Natural killer cell (primary cell): ENCODE measurements around the gene ELMO1. TPM values are rescaled to one million over a fixed set of nuclear protein-coding genes. Genes with fewer than 3 reads are reported as not detected.

Experiments
- ATAC-seq, 3 donors: fragments of 150-1000 bp in 2 of 3; fragments of 200-7000 bp in 1 of 3; cut with Tn5 transposase; 1 replicate in 1 of 3; 2 replicates in 2 of 3; pipeline ENCODE4 v1.10.0; 2021; ENCODE audit warnings: mild to moderate bottlenecking in 2 of 3, moderate library complexity in 2 of 3
- DNase-seq, 2 donors: peaks; one replicate each; pipeline versions ENCODE4 v3.0.0 to v3.0.0-alpha.2; 2013 to 2021; ENCODE audit warnings: mixed read lengths in 1 of 2
- H3K27ac ChIP-seq: one replicate; pipeline ENCODE4 v1.5.1; 2013; ENCODE audit warnings: mild to moderate bottlenecking, low read length
- H3K27me3 ChIP-seq: one replicate; pipeline ENCODE4 v1.6.1; 2013; ENCODE audit warnings: low read length; ENCODE audit not compliant: control insufficient read depth, insufficient read depth
- H3K36me3 ChIP-seq: one replicate; pipeline ENCODE4 v1.6.1; 2013; ENCODE audit warnings: low read length; ENCODE audit not compliant: control insufficient read depth, insufficient read depth
- H3K4me1 ChIP-seq: one replicate; pipeline ENCODE4 v1.6.1; 2013; ENCODE audit warnings: low read length; ENCODE audit not compliant: control insufficient read depth, insufficient read depth
- H3K4me3 ChIP-seq: one replicate; pipeline ENCODE4 v1.5.1; 2013; ENCODE audit warnings: low read length
- H3K9me3 ChIP-seq: one replicate; pipeline ENCODE4 v1.6.1; 2013; ENCODE audit warnings: low read length; ENCODE audit not compliant: control insufficient read depth, insufficient read depth
- H3K27ac Mint-ChIP-seq, 2 donors: one replicate each; pipeline ENCODE4 v1.8.0; 2022; ENCODE audit warnings: mild to moderate bottlenecking in 2 of 2, mixed read lengths in 2 of 2, moderate library complexity in 1 of 2
- H3K27me3 Mint-ChIP-seq, 2 donors: one replicate each; pipeline ENCODE4 v1.8.0; 2022; ENCODE audit warnings: low read depth in 2 of 2, mixed read lengths in 2 of 2
- H3K36me3 Mint-ChIP-seq: one replicate; pipeline ENCODE4 v1.8.0; 2022; ENCODE audit warnings: mixed read lengths
- H3K4me1 Mint-ChIP-seq, 2 donors: one replicate each; pipeline ENCODE4 v1.8.0; 2022; ENCODE audit warnings: mixed read lengths in 2 of 2
- H3K4me3 Mint-ChIP-seq: one replicate; pipeline ENCODE4 v1.8.0; 2022; ENCODE audit warnings: mild to moderate bottlenecking, moderate library complexity, mixed read lengths
- H3K9me3 Mint-ChIP-seq, 2 donors: one replicate each; pipeline ENCODE4 v1.8.0; 2022; ENCODE audit warnings: mixed read lengths in 2 of 2
- CTCF ChIP-seq: fragments of 200-600 bp; IDR thresholded peaks from one replicate; pipeline ENCODE4 v1.8.0; 2022; ENCODE audit warnings: antibody characterized with exemption
- WGBS: methylation state at CpG from one replicate; pipeline ENCODE4 v1.1.7; 2013; ENCODE audit warnings: missing lambda C conversion rate; ENCODE audit not compliant: insufficient coverage; 5-methylcytosine and 5-hydroxymethylcytosine counted together
- intact Hi-C: fragments of 100-400 bp; cut with micrococcal nuclease; formaldehyde crosslinking; loops from one replicate; pipeline ENCODE4 v1.14.2; 2022
- total RNA-seq, 4 donors: library from RNA; stranded (reverse); fragments of 120-200 nt in 1 of 4; gene quantifications; one replicate each; pipeline versions ENCODE4 v1.2.3 to v1.2.4, GENCODE V29; 2013 to 2022

ELMO1 gene
- total RNA-seq, 3 donors from 2014 or later (not counting 1 experiment from before 2014, with no cell fraction given): 127 to 147 (median 130) TPM

- H3K27ac Mint-ChIP-seq: peak overlapping the region in 1 of 2 donors; percentile 37
- WGBS: 93% methylated on average over 3 of the region's 3 CpGs
- no peaks in the 10 kb centered on the region for H3K27me3 Mint-ChIP-seq
- ATAC-seq (no peak), DNase-seq (no peak)
- Histone ChIP-seq H3K4me3 (no peak overlapping the region), H3K9me3 (no peaks in the 10 kb centered on the region), H3K36me3 (no peaks in the 10 kb centered on the region), H3K4me1 (no peaks in the 10 kb centered on the region), H3K27me3 (no peaks in the 10 kb centered on the region), H3K27ac (no peak overlapping the region)
- no peak for TF ChIP-seq CTCF
- H3K4me1 Mint-ChIP-seq: peaks cover 47 to 54% of the 10 kb centered on the region in 2 donors
- intact Hi-C loops: no loop called here
- H3K9me3 Mint-ChIP-seq: peaks cover 0 to 3% of the 10 kb centered on the region in 2 donors
- H3K36me3 Mint-ChIP-seq: peaks cover 8% of the 10 kb centered on the region
- no peak overlapping the region for H3K4me3 Mint-ChIP-seq
Measured at GRCh38 chr7:36916116-36916515, 532.5 kb downstream of the ELMO1 start.

- Histone ChIP-seq H3K4me1 (no peaks in the 10 kb centered on the region), H3K4me3 (no peak overlapping the region), H3K36me3 (no peaks in the 10 kb centered on the region), H3K27me3 (no peaks in the 10 kb centered on the region), H3K9me3 (no peaks in the 10 kb centered on the region), H3K27ac (no peak overlapping the region)
- DNase-seq: no peak
- Mint-ChIP-seq H3K36me3 (peaks cover 11% of the 10 kb centered on the region), H3K4me1 (peaks cover 58 to 65% of the 10 kb centered on the region in 2 donors), H3K4me3 (no peak overlapping the region), H3K27me3 (no peaks in the 10 kb centered on the region), H3K9me3 (no peaks in the 10 kb centered on the region), H3K27ac (peak overlapping the region in 1 of 2 donors; percentile 75)
- no peak for ATAC-seq
- no peak for TF ChIP-seq CTCF
- 100% methylated on average over 5 of the region's 5 CpGs for WGBS
- intact Hi-C loops: no loop called here
Measured at GRCh38 chr7:36911788-36912187, 536.9 kb downstream of the ELMO1 start.

- H3K36me3 Mint-ChIP-seq: peaks cover 11% of the 10 kb centered on the region
- no peak overlapping the region for H3K27ac ChIP-seq
- no peak overlapping the region for H3K4me3 Mint-ChIP-seq
- H3K27ac Mint-ChIP-seq: no peak overlapping the region
- DNase-seq (no peak), ATAC-seq (no peak)
- TF ChIP-seq CTCF: no peak
- H3K27me3 ChIP-seq: no peaks in the 10 kb centered on the region
- WGBS: 89% methylated on average over 3 of the region's 5 CpGs
- H3K4me1 ChIP-seq: no peaks in the 10 kb centered on the region
- H3K4me3 ChIP-seq: no peak overlapping the region
- intact Hi-C loops: no loop called here
- H3K4me1 Mint-ChIP-seq: peaks cover 62 to 72% of the 10 kb centered on the region in 2 donors
- H3K27me3 Mint-ChIP-seq: no peaks in the 10 kb centered on the region
- H3K9me3 ChIP-seq: no peaks in the 10 kb centered on the region
- H3K9me3 Mint-ChIP-seq: no peaks in the 10 kb centered on the region
- no peaks in the 10 kb centered on the region for H3K36me3 ChIP-seq
Measured at GRCh38 chr7:36910859-36911258, 537.8 kb downstream of the ELMO1 start.

- no peak for DNase-seq
- H3K27ac Mint-ChIP-seq: no peak overlapping the region
- intact Hi-C loops: no loop called here
- H3K36me3 Mint-ChIP-seq: peaks cover 11% of the 10 kb centered on the region
- no peaks in the 10 kb centered on the region for H3K36me3 ChIP-seq
- no peaks in the 10 kb centered on the region for H3K27me3 ChIP-seq
- no peak for ATAC-seq
- H3K4me1 Mint-ChIP-seq: peaks cover 60 to 68% of the 10 kb centered on the region in 2 donors
- H3K9me3 ChIP-seq: no peaks in the 10 kb centered on the region
- no peak overlapping the region for H3K4me3 ChIP-seq
- no peak for TF ChIP-seq CTCF
- H3K27ac ChIP-seq: no peak overlapping the region
- H3K27me3 Mint-ChIP-seq: no peaks in the 10 kb centered on the region
- H3K4me3 Mint-ChIP-seq: no peak overlapping the region
- 97% methylated on average over 3 of the region's 3 CpGs for WGBS
- no peaks in the 10 kb centered on the region for H3K4me1 ChIP-seq
- no peaks in the 10 kb centered on the region for H3K9me3 Mint-ChIP-seq
Measured at GRCh38 chr7:36910401-36910800, 538.3 kb downstream of the ELMO1 start.
